GM23338 (cell line): ENCODE measurements around the gene PRKCH. TPM values are rescaled to one million over a fixed set of nuclear protein-coding genes. Genes with fewer than 3 reads are reported as not detected.

Source experiments
- ATAC-seq: fragments of 200-7000 bp; cut with Tn5 transposase; 3 replicates; pipeline ENCODE4 v1.9.1; 2020
- DNase-seq: peaks from one replicate; pipeline ENCODE4 v3.0.0-alpha.2; 2015; ENCODE audit warnings: low spot score
- H2AFZ ChIP-seq: fragments of 200-600 bp; sonication (generic); 2 replicates; pipeline ENCODE4 v1.8.0; 2016; ENCODE audit warnings: antibody characterized with exemption, mild to moderate bottlenecking, moderate library complexity
- H3F3A ChIP-seq: fragments of 200-600 bp; sonication (generic); replicated peaks from 2 replicates; pipeline ENCODE4 v1.8.0; 2017; ENCODE audit warnings: antibody characterized with exemption, mixed run types, low read depth
- H3K27ac ChIP-seq: fragments of 200-600 bp; sonication (generic); 2 replicates; pipeline ENCODE4 v1.6.1; 2016; ENCODE audit warnings: low read depth
- H3K27me3 ChIP-seq: fragments of 200-600 bp; sonication (generic); 2 replicates; pipeline ENCODE4 v1.8.0; 2016; ENCODE audit warnings: mild to moderate bottlenecking, mixed run types, moderate library complexity; ENCODE audit not compliant: insufficient read depth
- H3K36me3 ChIP-seq: fragments of 200-600 bp; sonication (generic); 2 replicates; pipeline ENCODE4 v1.8.0; 2016; ENCODE audit warnings: mild to moderate bottlenecking; ENCODE audit not compliant: insufficient read depth
- H3K4me1 ChIP-seq: fragments of 200-600 bp; sonication (generic); 2 replicates; pipeline ENCODE4 v1.8.0; 2016; ENCODE audit warnings: mild to moderate bottlenecking, moderate library complexity; ENCODE audit not compliant: insufficient read depth
- H3K4me2 ChIP-seq: fragments of 200-600 bp; sonication (generic); 2 replicates; pipeline ENCODE4 v1.7.1; 2017; ENCODE audit warnings: mixed run types
- H3K4me3 ChIP-seq: fragments of 200-600 bp; sonication (generic); 2 replicates; pipeline ENCODE4 v1.6.1; 2016; ENCODE audit warnings: mixed run types
- H3K79me2 ChIP-seq: fragments of 200-600 bp; sonication (generic); replicated peaks from 2 replicates; pipeline ENCODE4 v1.8.0; 2017; ENCODE audit warnings: mild to moderate bottlenecking; ENCODE audit not compliant: insufficient read depth
- H3K9me2 ChIP-seq: fragments of 200-600 bp; sonication (generic); 2 replicates; pipeline ENCODE4 v1.8.0; 2017; ENCODE audit not compliant: insufficient read depth
- H4K20me1 ChIP-seq: fragments of 200-600 bp; sonication (generic); replicated peaks from 2 replicates; pipeline ENCODE4 v1.8.0; 2017; ENCODE audit warnings: mild to moderate bottlenecking; ENCODE audit not compliant: insufficient read depth
- H3K27ac Mint-ChIP-seq: 2 replicates; pipeline ENCODE4 v1.8.0; 2020; ENCODE audit warnings: inconsistent platforms, mild to moderate bottlenecking, moderate library complexity, mixed read lengths
- H3K27me3 Mint-ChIP-seq: 3 replicates; pipeline ENCODE4 v1.8.0; 2022; ENCODE audit warnings: low read depth, mild to moderate bottlenecking, moderate library complexity, mixed read lengths, inconsistent platforms; ENCODE audit not compliant: insufficient read depth, poor library complexity
- H3K36me3 Mint-ChIP-seq: 3 replicates; pipeline ENCODE4 v1.8.0; 2021; ENCODE audit warnings: low read depth, mild to moderate bottlenecking, inconsistent platforms, moderate library complexity, mixed read lengths
- H3K4me1 Mint-ChIP-seq: 3 replicates; pipeline ENCODE4 v1.8.0; 2020; ENCODE audit warnings: mild to moderate bottlenecking, inconsistent platforms, mixed read lengths
- H3K4me3 Mint-ChIP-seq: 3 replicates; pipeline ENCODE4 v1.8.0; 2021; ENCODE audit warnings: moderate library complexity, mild to moderate bottlenecking, inconsistent platforms, mixed read lengths
- H3K9me3 Mint-ChIP-seq: 3 replicates; pipeline ENCODE4 v1.8.0; 2020; ENCODE audit warnings: moderate library complexity, mild to moderate bottlenecking, inconsistent platforms, mixed read lengths
- CTCF ChIP-seq, 2 experiments: fragments of 200-600 bp in 1 of 2; sonication (generic) in 1 of 2; conservative IDR thresholded peaks; 2 replicates each; pipeline versions ENCODE4 v1.5.1 to v1.6.1; 2016 to 2017; ENCODE audit warnings: antibody characterized with exemption in 2 of 2, low read depth in 2 of 2, mild to moderate bottlenecking in 2 of 2, moderate library complexity in 1 of 2
- ETS1 ChIP-seq: IDR thresholded peaks from 2 replicates; pipeline ENCODE4 v1.6.1; 2016; ENCODE audit warnings: antibody characterized with exemption
- EZH2 ChIP-seq: fragments of 200-600 bp; sonication (generic); IDR thresholded peaks from one replicate; pipeline ENCODE4 v1.8.0; 2017; ENCODE audit warnings: antibody characterized with exemption, mild to moderate bottlenecking, low read depth; ENCODE audit not compliant: unreplicated experiment
- EZH2phosphoT487 ChIP-seq: fragments of 200-600 bp; sonication (generic); IDR thresholded peaks from one replicate; pipeline ENCODE4 v1.8.1; 2018; ENCODE audit warnings: antibody characterized with exemption; ENCODE audit not compliant: unreplicated experiment
- JUNB ChIP-seq: IDR thresholded peaks from one replicate; pipeline ENCODE4 v1.6.1; 2016; ENCODE audit warnings: antibody characterized with exemption; ENCODE audit not compliant: unreplicated experiment
- NANOG ChIP-seq: IDR thresholded peaks from 2 replicates; pipeline ENCODE4 v1.6.1; 2016; ENCODE audit warnings: antibody characterized with exemption, borderline replicate concordance
- POLR2AphosphoS5 ChIP-seq: IDR thresholded peaks from 2 replicates; pipeline ENCODE4 v1.6.1; 2016; ENCODE audit warnings: antibody characterized with exemption, low read depth
- REST ChIP-seq: IDR thresholded peaks from one replicate; pipeline ENCODE4 v1.6.1; 2018; ENCODE audit warnings: antibody characterized with exemption; ENCODE audit not compliant: unreplicated experiment
- ZNF114 ChIP-seq: fragments of 250-450 bp; sonication (Bioruptor Pico); IDR thresholded peaks from 2 replicates; pipeline ENCODE4 v1.5.0; 2020; ENCODE audit warnings: mild to moderate bottlenecking, moderate library complexity
- ZNF462 ChIP-seq: fragments of 250-450 bp; sonication (Bioruptor Pico); IDR thresholded peaks from 2 replicates; pipeline ENCODE4 v1.5.0; 2020; ENCODE audit warnings: mild to moderate bottlenecking, moderate library complexity
- polyA plus RNA-seq: library from polyadenylated mRNA; unstranded; fragments of >200 nt; fragmentation: Nextera tagmentation; extraction: Ambion mirVana; gene quantifications from 2 replicates; pipeline ENCODE4 v1.2.1, GENCODE V29; 2016
- total RNA-seq: library from RNA; depleted of rRNA; stranded (reverse); fragments of >200 nt; shearing (Covaris generic); gene quantifications from 2 replicates; pipeline ENCODE4 v1.2.3, GENCODE V29; 2014

Gene PRKCH
- total and polyA plus RNA-seq, 2 experiments from 2014 or later, result 5.4 to 10.1 TPM

GRCh38 chr14:61514927-61515326 is 193.5 kb downstream of the PRKCH start:
- DNase-seq, result no peak
- Histone ChIP-seq H4K20me1 (no peaks in the 10 kb centered on the region), H3F3A (no peaks in the 10 kb centered on the region), H2AFZ (no peak overlapping the region), H3K9me2 (no peaks in the 10 kb centered on the region; the same call in 1 of the 2 replicates), H3K36me3 (no peaks in the 10 kb centered on the region), H3K27ac (no peak overlapping the region), H3K4me3 (no peak overlapping the region), H3K79me2 (no peaks in the 10 kb centered on the region), H3K4me2 (no peak overlapping the region), H3K27me3 (no peaks in the 10 kb centered on the region), H3K4me1 (peaks cover 4% of the 10 kb centered on the region)
- Mint-ChIP-seq H3K9me3 (no peaks in the 10 kb centered on the region), H3K4me1 (peaks cover 10% of the 10 kb centered on the region), H3K4me3 (no peak overlapping the region), H3K27me3 (peaks cover 3% of the 10 kb centered on the region), H3K27ac (no peak overlapping the region), H3K36me3 (no peaks in the 10 kb centered on the region)
- no peak for ATAC-seq
- no peak for TF ChIP-seq CTCF (conservative IDR thresholded peaks at IDR 0.05; ENCODE audit: low read depth in 2 of 2)
- no peak for TF ChIP-seq POLR2AphosphoS5
- no peak for TF ChIP-seq ZNF114 (CRISPR knock-in tag)
- TF ChIP-seq JUNB, result no peak
- no peak for TF ChIP-seq ZNF462 (CRISPR knock-in tag)
- TF ChIP-seq ETS1, result no peak
- TF ChIP-seq REST, result no peak
- TF ChIP-seq EZH2phosphoT487, result no peak
- no peak for TF ChIP-seq NANOG
- TF ChIP-seq EZH2, result no peak
